ENCODE data around the gene CHIC1. TPM values are rescaled to one million over a fixed set of nuclear protein-coding genes. Genes with fewer than 3 reads are reported as not detected.

Gene CHIC1
- total RNA-seq, 1 experiment from 2014 or later: 9.4 TPM

GRCh38 chrX:73561801-73562200, 1.2 kb upstream of the CHIC1 start:
- no peaks in the 10 kb centered on the region for H3K27me3 Mint-ChIP-seq (ENCODE audit: low read depth)
- H3K36me3 Mint-ChIP-seq: peaks cover 5% of the 10 kb centered on the region; the same call in 1 of the 2 replicates
- peaks cover 21% of the 10 kb centered on the region for H3K4me1 Mint-ChIP-seq
- ChIA-PET CTCF (no interaction called here), POLR2A (no interaction called here)
- DNase-seq (ENCODE audit: low spot score) (no peak), ATAC-seq (no peak)
- H3K27ac Mint-ChIP-seq: no peak overlapping the region
- no peaks in the 10 kb centered on the region for H3K9me3 Mint-ChIP-seq
- peak overlapping the region; percentile 98 for H3K4me3 Mint-ChIP-seq
- TF ChIP-seq ZNF671 (CRISPR knock-in tag; IDR thresholded peaks at IDR 0.05) (no peak), ATF1 (CRISPR knock-in tag; IDR thresholded peaks at IDR 0.05) (no peak), ZNF263 (CRISPR knock-in tag; IDR thresholded peaks at IDR 0.05; ENCODE audit: low read depth) (no peak), PRDM15 (CRISPR knock-in tag; IDR thresholded peaks at IDR 0.05) (no peak), MXD4 (CRISPR knock-in tag; IDR thresholded peaks at IDR 0.05; ENCODE audit: borderline replicate concordance) (no peak), ZNF281 (CRISPR knock-in tag; IDR thresholded peaks at IDR 0.05) (no peak), E2F1 (CRISPR knock-in tag; IDR thresholded peaks at IDR 0.05) (no peak), FOXP4 (CRISPR knock-in tag; IDR thresholded peaks at IDR 0.05) (no peak), ZNF532 (CRISPR knock-in tag; IDR thresholded peaks at IDR 0.05; ENCODE audit: borderline replicate concordance) (no peak), ESRRA (CRISPR knock-in tag; IDR thresholded peaks at IDR 0.05; ENCODE audit: borderline replicate concordance) (no peak), AFF4 (CRISPR knock-in tag; IDR thresholded peaks at IDR 0.05; ENCODE audit: borderline replicate concordance) (no peak), ZMAT4 (CRISPR knock-in tag; IDR thresholded peaks at IDR 0.05) (no peak), EMX1 (CRISPR knock-in tag; IDR thresholded peaks at IDR 0.05) (no peak), E2F4 (CRISPR knock-in tag; IDR thresholded peaks at IDR 0.05; ENCODE audit: borderline replicate concordance, low read depth) (no peak), CTCF (IDR thresholded peaks at IDR 0.05) (no peak)
